ENCODE data around the gene KCTD16. TPM values are rescaled to one million over a fixed set of nuclear protein-coding genes. Genes with fewer than 3 reads are reported as not detected.

KCTD16 gene
- total RNA-seq, 1 donor from 2014 or later: 0.44 TPM

GRCh38 chr5:144210655-144211054 lies 40.0 kb downstream of the KCTD16 start:
- H3K36me3 Mint-ChIP-seq (ENCODE audit: low read depth, unreplicated experiment): no peaks in the 10 kb centered on the region
- no peak overlapping the region for H3K4me3 Mint-ChIP-seq (ENCODE audit: unreplicated experiment)
- no peak for TF ChIP-seq CTCF (IDR thresholded peaks at IDR 0.05; ENCODE audit: unreplicated experiment)
- H3K9me3 Mint-ChIP-seq (ENCODE audit: unreplicated experiment): no peaks in the 10 kb centered on the region
- no peak for DNase-seq (ENCODE audit: low spot score)
- peaks cover 2% of the 10 kb centered on the region for H3K27me3 Mint-ChIP-seq (ENCODE audit: unreplicated experiment)
- no peak overlapping the region for H3K27ac Mint-ChIP-seq (ENCODE audit: unreplicated experiment)
- no peaks in the 10 kb centered on the region for H3K4me1 Mint-ChIP-seq (ENCODE audit: unreplicated experiment)

- DNase-seq (ENCODE audit: low spot score): no peak
- TF ChIP-seq CTCF (IDR thresholded peaks at IDR 0.05; ENCODE audit: unreplicated experiment): no peak
- Mint-ChIP-seq H3K4me3 (ENCODE audit: unreplicated experiment) (no peak overlapping the region), H3K27me3 (ENCODE audit: unreplicated experiment) (peaks cover 2% of the 10 kb centered on the region), H3K9me3 (ENCODE audit: unreplicated experiment) (no peaks in the 10 kb centered on the region), H3K36me3 (ENCODE audit: low read depth, unreplicated experiment) (no peaks in the 10 kb centered on the region), H3K4me1 (ENCODE audit: unreplicated experiment) (no peaks in the 10 kb centered on the region), H3K27ac (ENCODE audit: unreplicated experiment) (no peak overlapping the region)
These were observed 49.2 kb downstream of the KCTD16 start for GRCh38 chr5:144219869-144220268.

- H3K9me3 Mint-ChIP-seq (ENCODE audit: unreplicated experiment): no peaks in the 10 kb centered on the region
- no peaks in the 10 kb centered on the region for H3K36me3 Mint-ChIP-seq (ENCODE audit: low read depth, unreplicated experiment)
- no peaks in the 10 kb centered on the region for H3K27me3 Mint-ChIP-seq (ENCODE audit: unreplicated experiment)
- no peak for TF ChIP-seq CTCF (IDR thresholded peaks at IDR 0.05; ENCODE audit: unreplicated experiment)
- H3K4me3 Mint-ChIP-seq (ENCODE audit: unreplicated experiment): no peak overlapping the region
- no peaks in the 10 kb centered on the region for H3K4me1 Mint-ChIP-seq (ENCODE audit: unreplicated experiment)
- H3K27ac Mint-ChIP-seq (ENCODE audit: unreplicated experiment): no peak overlapping the region
- no peak for DNase-seq (ENCODE audit: low spot score)
These were observed 56.8 kb downstream of the KCTD16 start for GRCh38 chr5:144227363-144227999.

GRCh38 chr5:144230806-144231205 lies 60.1 kb downstream of the KCTD16 start:
- no peak for TF ChIP-seq CTCF (IDR thresholded peaks at IDR 0.05; ENCODE audit: unreplicated experiment)

GRCh38 chr5:144232285-144232684 lies 61.6 kb downstream of the KCTD16 start:
- H3K27ac Mint-ChIP-seq (ENCODE audit: unreplicated experiment): no peak overlapping the region
- no peaks in the 10 kb centered on the region for H3K9me3 Mint-ChIP-seq (ENCODE audit: unreplicated experiment)
- DNase-seq (ENCODE audit: low spot score): no peak
- no peaks in the 10 kb centered on the region for H3K36me3 Mint-ChIP-seq (ENCODE audit: low read depth, unreplicated experiment)
- no peaks in the 10 kb centered on the region for H3K4me1 Mint-ChIP-seq (ENCODE audit: unreplicated experiment)
- H3K4me3 Mint-ChIP-seq (ENCODE audit: unreplicated experiment): no peak overlapping the region
- TF ChIP-seq CTCF (IDR thresholded peaks at IDR 0.05; ENCODE audit: unreplicated experiment): no peak
- H3K27me3 Mint-ChIP-seq (ENCODE audit: unreplicated experiment): peaks cover 2% of the 10 kb centered on the region

More at GRCh38 chr5:144230806-144231205, 60.1 kb downstream of the KCTD16 start:
- no peaks in the 10 kb centered on the region for H3K4me1 Mint-ChIP-seq (ENCODE audit: unreplicated experiment)
- H3K9me3 Mint-ChIP-seq (ENCODE audit: unreplicated experiment): no peaks in the 10 kb centered on the region
- H3K27me3 Mint-ChIP-seq (ENCODE audit: unreplicated experiment): no peaks in the 10 kb centered on the region
- H3K36me3 Mint-ChIP-seq (ENCODE audit: low read depth, unreplicated experiment): no peaks in the 10 kb centered on the region
- no peak for DNase-seq (ENCODE audit: low spot score)
- H3K4me3 Mint-ChIP-seq (ENCODE audit: unreplicated experiment): no peak overlapping the region
- no peak overlapping the region for H3K27ac Mint-ChIP-seq (ENCODE audit: unreplicated experiment)

Measured in endothelial cell (in vitro differentiated cells).